ENCODE measurements around the gene DNAAF8.

The DNAAF8 gene

DNA sequence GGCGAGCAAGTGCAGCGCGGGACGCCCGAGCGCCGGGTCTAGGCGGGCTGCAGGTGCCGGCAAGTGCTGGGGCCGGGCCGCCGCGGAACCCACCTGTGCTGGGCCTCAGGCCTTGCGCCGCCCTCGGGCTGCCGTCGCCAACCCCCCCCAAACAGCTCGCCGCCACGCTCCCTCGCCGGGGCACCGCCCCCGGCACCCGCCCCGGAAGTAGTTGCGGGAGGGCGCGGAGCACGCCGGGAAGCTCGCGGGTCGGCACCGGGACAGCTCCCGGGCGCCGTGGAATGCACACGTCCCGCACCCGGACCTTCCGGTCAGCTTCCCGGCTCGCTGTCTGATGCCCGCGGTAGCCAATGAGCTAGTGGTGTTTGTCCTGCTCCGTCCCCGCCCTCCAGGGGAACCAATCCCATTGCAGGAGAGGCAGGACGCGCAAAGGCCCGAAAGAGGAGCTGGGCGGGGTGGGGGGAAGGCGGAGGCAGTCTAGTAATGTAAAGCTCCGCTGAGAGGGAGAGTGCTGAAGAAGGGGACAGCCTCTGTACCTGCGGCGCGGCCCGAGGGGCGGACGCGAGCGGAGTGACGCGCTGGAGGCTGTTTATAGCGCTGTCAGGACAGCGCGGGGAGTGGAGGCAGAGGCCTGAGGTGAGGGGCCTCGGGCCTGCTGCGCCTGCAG lies at the start of gene DNAAF8, which contains the start of gene ANKS3:
Gene DNAAF8, plus strand, starts transcription at position 475 of the 667 bp plus-strand sequence. CDS start 1,978 bp downstream, outside the sequence.
Gene ANKS3, minus strand, starts transcription at position 209 of the 667 bp plus-strand sequence. CDS start 4,122 bp downstream, outside the sequence.
- peak; percentile 92 for DNase-seq

DNA sequence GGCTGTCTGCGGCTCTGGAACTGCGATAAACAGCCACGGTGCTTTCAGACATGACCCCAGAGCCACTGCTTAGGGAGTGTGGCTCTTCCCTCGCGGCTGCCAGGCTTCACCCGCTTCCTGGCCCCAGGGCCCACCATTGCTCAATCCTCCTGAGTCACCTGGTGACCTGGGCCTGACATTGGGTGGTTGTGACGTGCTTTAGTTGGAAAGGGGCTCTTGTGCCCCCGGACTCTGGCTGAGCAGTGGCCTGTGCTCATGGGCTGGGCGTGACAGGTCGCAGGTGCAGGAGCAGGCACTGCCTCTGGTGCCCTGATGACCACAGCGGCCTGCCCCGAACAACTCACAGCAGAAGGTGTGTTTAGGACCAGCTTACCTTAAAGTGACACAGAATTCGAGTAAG lies 49.6 kb upstream of the DNAAF8 start:
- no peak for DNase-seq

DNA sequence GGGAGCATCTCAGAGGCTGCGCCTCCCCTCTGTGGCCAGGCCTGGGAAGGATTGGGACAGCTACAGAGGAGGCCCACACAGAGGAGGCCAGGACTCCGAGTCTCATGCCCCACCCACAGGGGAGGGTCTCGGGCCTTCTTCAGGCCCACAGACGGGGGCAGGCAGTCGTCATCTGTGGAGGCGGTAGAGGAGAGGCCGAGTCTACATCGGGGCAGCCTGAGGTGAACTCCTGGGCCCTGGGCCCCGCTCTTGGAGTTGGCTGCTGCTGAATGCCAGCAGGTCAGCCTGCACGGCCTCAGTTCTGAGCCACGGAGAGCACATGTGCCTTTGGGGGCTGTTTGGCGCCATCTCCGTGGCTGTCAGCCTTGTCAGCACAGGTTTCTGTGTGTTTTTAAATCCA lies 49.0 kb upstream of the DNAAF8 start:
- DNase-seq: no peak

- no peak for DNase-seq
Observed at GRCh38 chr16:4685776-4686496, 48.4 kb upstream of the DNAAF8 start.

GRCh38 chr16:4686497-4687210 lies 47.7 kb upstream of the DNAAF8 start:
- no peak for DNase-seq

DNA sequence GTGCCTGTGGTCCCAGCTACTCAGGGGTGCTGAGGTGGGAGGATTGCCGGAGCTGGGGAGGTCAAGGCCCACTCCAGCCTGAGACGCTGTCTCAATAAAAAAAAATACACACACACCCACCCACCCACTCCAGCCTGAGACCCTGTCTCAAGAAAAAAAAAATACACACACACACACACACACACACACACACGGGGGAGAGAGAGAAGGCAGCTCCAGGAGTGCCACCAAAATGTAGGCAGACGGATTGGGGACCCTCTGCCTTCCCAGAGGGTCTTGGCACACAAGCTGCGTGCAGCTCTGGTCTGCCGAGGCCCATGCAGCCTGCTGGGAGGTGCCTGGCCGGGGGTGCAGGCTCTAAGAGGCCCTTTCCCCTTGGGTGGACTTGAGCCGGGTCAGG lies 46.9 kb upstream of the DNAAF8 start:
- DNase-seq: no peak

- no peak for DNase-seq
Observed at GRCh38 chr16:4687946-4688673, 46.2 kb upstream of the DNAAF8 start.

- no peak for DNase-seq
Observed at GRCh38 chr16:4688674-4689045, 45.7 kb upstream of the DNAAF8 start.

DNA sequence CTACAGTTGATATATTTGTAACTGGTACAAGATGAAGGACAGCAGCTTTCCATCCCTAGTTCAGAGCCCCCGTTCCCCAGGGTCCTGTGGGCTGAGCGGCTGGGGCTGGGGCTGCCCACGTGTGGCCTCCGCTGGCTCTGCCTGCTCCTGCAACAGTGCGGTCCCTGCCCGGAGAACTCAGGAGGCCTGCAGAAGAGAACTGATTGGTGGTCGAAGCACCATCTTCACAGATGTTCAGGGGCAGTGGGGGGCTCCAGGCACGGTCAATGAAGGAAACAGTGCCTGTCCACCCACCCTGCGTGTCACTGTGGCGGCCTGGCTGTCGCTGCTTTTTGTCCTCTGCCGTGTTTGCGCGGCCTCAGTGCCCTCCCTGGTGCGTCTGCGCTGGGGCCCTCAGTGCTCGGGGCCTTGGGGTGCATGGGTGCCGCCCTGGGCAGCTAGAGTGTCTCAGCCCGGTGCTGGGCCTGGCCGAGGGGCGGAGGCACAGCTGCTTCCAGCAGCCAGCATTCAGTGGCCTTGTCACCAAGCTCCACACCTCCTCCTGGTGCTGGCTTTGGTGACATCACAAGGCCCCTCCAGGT lies 45.2 kb upstream of the DNAAF8 start:
- no peak for DNase-seq

DNA sequence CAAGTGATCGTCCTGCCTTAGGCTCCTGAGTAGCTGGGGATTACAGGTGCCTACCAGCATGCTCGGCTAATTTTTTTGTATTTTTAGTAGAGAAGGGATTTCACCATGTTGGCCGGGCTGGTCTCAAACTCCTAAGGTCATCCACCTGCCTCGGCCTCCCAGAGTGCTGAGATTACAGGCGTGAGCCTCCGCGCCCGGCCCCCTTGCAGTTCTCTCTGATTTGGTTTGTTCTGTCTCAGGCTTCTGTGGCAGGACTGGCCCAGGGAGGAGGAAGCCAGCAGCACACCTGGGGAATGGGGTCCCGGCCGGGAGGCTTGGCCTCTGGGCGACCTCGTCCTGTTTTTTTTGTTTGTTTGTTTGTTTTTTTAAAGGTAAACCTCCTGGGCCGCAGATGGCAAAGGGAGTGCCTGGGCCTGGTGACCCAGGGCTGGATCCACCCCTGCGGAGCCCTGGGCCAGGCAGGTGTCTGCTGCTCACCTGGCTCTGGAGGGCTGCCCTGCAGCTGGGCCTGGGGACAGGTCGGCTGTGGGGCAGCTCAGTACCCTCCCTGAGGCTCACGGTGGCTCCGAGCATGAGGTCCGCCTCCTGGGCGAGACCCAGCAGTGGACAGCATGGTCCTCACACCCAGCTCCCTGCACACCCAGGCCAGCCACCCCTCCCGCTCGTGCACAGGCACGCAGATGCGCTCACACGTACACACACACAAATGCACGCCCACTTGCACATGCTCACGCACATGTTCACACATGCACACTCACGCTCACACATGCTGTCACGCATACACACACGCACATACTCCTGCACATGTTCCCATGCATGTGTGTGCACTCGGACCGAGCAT lies 44.3 kb upstream of the DNAAF8 start:
- no peak for DNase-seq

DNA sequence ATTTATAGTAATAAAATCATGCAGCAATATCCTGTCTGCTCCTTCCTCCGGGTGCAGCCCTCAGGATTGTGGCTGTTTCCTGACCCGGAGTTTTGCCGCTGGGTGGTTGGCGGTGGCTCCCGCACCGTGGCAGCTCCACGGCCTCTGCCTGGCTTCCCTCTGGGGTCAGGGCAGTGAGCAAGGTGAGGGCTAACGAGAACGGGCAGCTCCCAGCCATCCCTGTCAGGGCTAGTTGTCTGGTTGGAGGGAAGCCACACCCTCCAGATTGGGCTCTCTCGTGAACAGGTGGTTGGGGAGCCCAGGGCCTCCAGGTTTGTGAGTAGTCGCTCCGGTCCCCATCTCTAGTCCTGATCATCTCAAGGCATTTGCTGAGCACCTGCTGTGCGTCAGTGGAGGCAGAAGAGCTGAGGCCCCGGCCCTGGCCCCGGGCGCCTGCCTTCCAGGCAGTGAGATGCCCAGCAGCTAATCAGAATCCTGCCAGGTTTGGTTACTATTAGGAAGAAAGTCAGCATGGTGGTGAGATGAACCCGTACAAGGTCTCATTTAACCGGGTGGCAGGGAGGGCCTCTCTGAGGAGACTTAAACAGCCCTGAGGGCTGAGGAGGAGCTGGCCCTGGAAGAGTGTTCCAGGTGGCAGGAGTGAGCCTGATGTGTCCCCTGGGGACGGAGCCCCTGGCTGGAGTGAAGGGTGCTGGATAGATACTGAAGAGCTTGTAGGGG lies 43.2 kb upstream of the DNAAF8 start:
- DNase-seq: peak; percentile 56

- DNase-seq: peak; percentile 58
Observed at GRCh38 chr16:4691666-4692412, 42.5 kb upstream of the DNAAF8 start.

GRCh38 chr16:4692460-4693295 lies 41.7 kb upstream of the DNAAF8 start:
- no peak for DNase-seq

- peak; percentile 98 for DNase-seq
Observed at GRCh38 chr16:4693296-4693955, 40.9 kb upstream of the DNAAF8 start, which contains the start of gene NUDT16L1. Gene NUDT16L1 (plus strand): TSS chr16:4693562. CDS start chr16:4693727, 165 bp downstream.

DNA sequence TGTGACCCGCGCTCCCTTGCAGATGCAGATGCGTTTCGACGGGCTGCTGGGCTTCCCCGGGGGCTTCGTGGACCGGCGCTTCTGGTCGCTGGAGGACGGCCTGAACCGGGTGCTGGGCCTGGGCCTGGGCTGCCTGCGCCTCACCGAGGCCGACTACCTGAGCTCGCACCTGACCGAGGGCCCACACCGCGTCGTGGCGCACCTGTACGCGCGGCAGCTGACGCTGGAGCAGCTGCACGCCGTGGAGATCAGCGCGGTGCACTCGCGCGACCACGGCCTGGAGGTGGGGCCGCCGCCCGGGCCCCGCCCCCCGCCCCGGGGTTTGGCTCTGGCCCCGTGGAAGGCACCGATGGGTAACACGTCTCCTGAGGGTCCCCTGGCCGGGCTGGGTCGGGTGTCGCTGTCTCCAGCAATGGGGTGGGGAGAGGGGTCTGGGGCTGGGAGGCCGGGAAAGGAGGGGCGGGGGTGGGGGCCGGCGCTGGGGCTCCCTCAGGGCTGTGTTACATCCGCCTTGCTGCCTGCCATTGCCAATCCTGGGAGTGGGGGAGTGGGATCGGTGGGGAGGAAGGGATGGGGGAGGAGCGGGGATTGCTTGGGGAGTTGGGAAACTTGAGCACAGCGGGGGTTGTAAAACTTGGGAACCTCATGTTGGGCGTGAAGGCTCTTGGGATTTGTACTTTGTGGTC lies 40.2 kb upstream of the DNAAF8 start:
- DNase-seq: peak; percentile 75

- DNase-seq: peak; percentile 62
Observed at GRCh38 chr16:4694642-4695451, 39.5 kb upstream of the DNAAF8 start.

Measured in activated CD8-positive, alpha-beta memory T cell treated with anti-CD3 and anti-CD28 coated beads for 24 hours (primary cell).